ENCODE results near the gene MPO. TPM values are rescaled to one million over a fixed set of nuclear protein-coding genes. Genes with fewer than 3 reads are reported as not detected.
A peak's percentile ranks its signal among the peaks of the same experiment; 100 is the strongest.

MPO gene
- total and polyA plus RNA-seq, 2 experiments from 2014 or later: not detected

- H3K4me1 ChIP-seq (ENCODE audit: low read depth): no peaks in the 10 kb centered on the region
- H3K36me3 ChIP-seq: no peaks in the 10 kb centered on the region
- H3K27ac ChIP-seq: no peak overlapping the region
- no peaks in the 10 kb centered on the region for H3K9me3 ChIP-seq (ENCODE audit: low read depth)
- no peak for DNase-seq (ENCODE audit: low read depth in 1 of 2, low spot score in 1 of 2)
- TF ChIP-seq CTCF (IDR thresholded peaks at IDR 0.05; ENCODE audit: low read depth, low read length): no peak
- peaks cover 23% of the 10 kb centered on the region for H3K27me3 ChIP-seq
- no peak overlapping the region for H3K4me3 ChIP-seq
Observed at GRCh38 chr17:58229881-58230280, 50.9 kb downstream of the MPO start.

- TF ChIP-seq CTCF (IDR thresholded peaks at IDR 0.05; ENCODE audit: low read depth, low read length): no peak
- Histone ChIP-seq H3K36me3 (no peaks in the 10 kb centered on the region), H3K27ac (no peak overlapping the region), H3K9me3 (ENCODE audit: low read depth) (no peaks in the 10 kb centered on the region), H3K4me3 (no peak overlapping the region), H3K4me1 (ENCODE audit: low read depth) (no peaks in the 10 kb centered on the region), H3K27me3 (peaks cover 18% of the 10 kb centered on the region)
- DNase-seq (ENCODE audit: low read depth in 1 of 2, low spot score in 1 of 2): no peak
Observed at GRCh38 chr17:58229384-58229783, 51.4 kb downstream of the MPO start.

GRCh38 chr17:58228679-58229078 lies 52.1 kb downstream of the MPO start:
- no peak overlapping the region for H3K27ac ChIP-seq
- no peak for DNase-seq (ENCODE audit: low read depth in 1 of 2, low spot score in 1 of 2)
- no peaks in the 10 kb centered on the region for H3K36me3 ChIP-seq
- no peaks in the 10 kb centered on the region for H3K9me3 ChIP-seq (ENCODE audit: low read depth)
- H3K27me3 ChIP-seq: peaks cover 15% of the 10 kb centered on the region
- H3K4me3 ChIP-seq: no peak overlapping the region
- no peak for TF ChIP-seq CTCF (IDR thresholded peaks at IDR 0.05; ENCODE audit: low read depth, low read length)
- no peaks in the 10 kb centered on the region for H3K4me1 ChIP-seq (ENCODE audit: low read depth)

- TF ChIP-seq CTCF (IDR thresholded peaks at IDR 0.05; ENCODE audit: low read depth, low read length): no peak
- H3K4me3 ChIP-seq: no peak overlapping the region
- H3K4me1 ChIP-seq (ENCODE audit: low read depth): no peaks in the 10 kb centered on the region
- H3K27ac ChIP-seq: no peak overlapping the region
- no peak for DNase-seq (ENCODE audit: low read depth in 1 of 2, low spot score in 1 of 2)
- peaks cover 22% of the 10 kb centered on the region for H3K27me3 ChIP-seq
- H3K36me3 ChIP-seq: no peaks in the 10 kb centered on the region
- no peaks in the 10 kb centered on the region for H3K9me3 ChIP-seq (ENCODE audit: low read depth)
Observed at GRCh38 chr17:58227733-58228132, 53.0 kb downstream of the MPO start.

- no peaks in the 10 kb centered on the region for H3K36me3 ChIP-seq
- no peak overlapping the region for H3K4me3 ChIP-seq
- TF ChIP-seq CTCF (IDR thresholded peaks at IDR 0.05; ENCODE audit: low read depth, low read length): no peak
- DNase-seq (ENCODE audit: low read depth in 1 of 2, low spot score in 1 of 2): peak in 1 of 2 donors; percentile 55
- peaks cover 28% of the 10 kb centered on the region for H3K27me3 ChIP-seq
- H3K4me1 ChIP-seq (ENCODE audit: low read depth): no peaks in the 10 kb centered on the region
- H3K9me3 ChIP-seq (ENCODE audit: low read depth): no peaks in the 10 kb centered on the region
- no peak overlapping the region for H3K27ac ChIP-seq
Observed at GRCh38 chr17:58224315-58224714, 56.4 kb downstream of the MPO start.

Other genes starting within 250 kb of the MPO start
- 14.2 and 16.3 TPM in 2 replicates for gene DYNLL2, start 197.5 kb downstream of the MPO start, total RNA-seq
- gene DYNLL2, start 197.5 kb downstream of the MPO start, polyA plus RNA-seq: 0.62 and 0.79 TPM in 2 replicates
- gene OR4D1, start 132.6 kb downstream of the MPO start, total RNA-seq: 0.04 TPM in 1 of 2 replicates, not detected in the other
- gene OR4D1, start 132.6 kb downstream of the MPO start, polyA plus RNA-seq: not detected in 2 replicates
- not detected in 2 replicates for gene OR4D2, start 114.0 kb downstream of the MPO start, total RNA-seq
- gene OR4D2, start 114.0 kb downstream of the MPO start, polyA plus RNA-seq: not detected in 2 replicates
- gene EPX, start 88.2 kb downstream of the MPO start, total RNA-seq: not detected in 2 replicates
- gene EPX, start 88.2 kb downstream of the MPO start, polyA plus RNA-seq: not detected in 2 replicates
- gene MKS1, start 61.7 kb downstream of the MPO start, total RNA-seq: 18.0 and 29.7 TPM in 2 replicates
- gene MKS1, start 61.7 kb downstream of the MPO start, polyA plus RNA-seq: 28.6 and 42.7 TPM in 2 replicates
- gene LPO, start 42.4 kb downstream of the MPO start, total RNA-seq: not detected in 2 replicates
- not detected in 2 replicates for gene LPO, start 42.4 kb downstream of the MPO start, polyA plus RNA-seq
- 45.1 and 92.1 TPM in 2 replicates for gene TSPOAP1, start 47.9 kb upstream of the MPO start, total RNA-seq
- 77.5 and 85.3 TPM in 2 replicates for gene TSPOAP1, start 47.9 kb upstream of the MPO start, polyA plus RNA-seq
- 94.6 and 152 TPM in 2 replicates for gene SUPT4H1, start 71.3 kb upstream of the MPO start, total RNA-seq
- 97.9 and 102 TPM in 2 replicates for gene SUPT4H1, start 71.3 kb upstream of the MPO start, polyA plus RNA-seq
- gene RNF43, start 136.6 kb upstream of the MPO start, total RNA-seq: 8.6 and 8.7 TPM in 2 replicates
- 5.0 and 9.4 TPM in 2 replicates for gene RNF43, start 136.6 kb upstream of the MPO start, polyA plus RNA-seq
- 0.03 and 0.07 TPM in 2 replicates for gene HSF5, start 207.5 kb upstream of the MPO start, total RNA-seq
- not detected in 2 replicates for gene HSF5, start 207.5 kb upstream of the MPO start, polyA plus RNA-seq
- gene MTMR4, start 233.7 kb upstream of the MPO start, total RNA-seq: 29.9 and 47.7 TPM in 2 replicates
- 26.0 and 30.4 TPM in 2 replicates for gene MTMR4, start 233.7 kb upstream of the MPO start, polyA plus RNA-seq

All from cardiac muscle cell (in vitro differentiated cells and primary cell).